Neural cell (in vitro differentiated cells): ENCODE measurements around the gene ETV3.

Source experiments
- MXI1 ChIP-seq: fragments of 450-650 bp; conservative IDR thresholded peaks from 2 replicates; pipeline ENCODE4 v1.6.1; 2014; ENCODE audit warnings: antibody characterized with exemption, mild to moderate bottlenecking; ENCODE audit not compliant: poor library complexity, severe bottlenecking
- POLR2AphosphoS5 ChIP-seq: IDR thresholded peaks from 2 replicates; pipeline ENCODE4 v1.6.1; 2012
- TF ChIP-seq, protein P1 (sequence below): fragments of 450-650 bp; IDR thresholded peaks from 2 replicates; pipeline ENCODE4 v1.5.1; 2014; ENCODE audit warnings: antibody characterized with exemption, mild to moderate bottlenecking, moderate library complexity; ENCODE audit not compliant: poor library complexity, severe bottlenecking

GRCh38 chr1:157156058-157156541 lies 17.9 kb upstream of the ETV3 start:
- TF ChIP-seq, protein P1, sequence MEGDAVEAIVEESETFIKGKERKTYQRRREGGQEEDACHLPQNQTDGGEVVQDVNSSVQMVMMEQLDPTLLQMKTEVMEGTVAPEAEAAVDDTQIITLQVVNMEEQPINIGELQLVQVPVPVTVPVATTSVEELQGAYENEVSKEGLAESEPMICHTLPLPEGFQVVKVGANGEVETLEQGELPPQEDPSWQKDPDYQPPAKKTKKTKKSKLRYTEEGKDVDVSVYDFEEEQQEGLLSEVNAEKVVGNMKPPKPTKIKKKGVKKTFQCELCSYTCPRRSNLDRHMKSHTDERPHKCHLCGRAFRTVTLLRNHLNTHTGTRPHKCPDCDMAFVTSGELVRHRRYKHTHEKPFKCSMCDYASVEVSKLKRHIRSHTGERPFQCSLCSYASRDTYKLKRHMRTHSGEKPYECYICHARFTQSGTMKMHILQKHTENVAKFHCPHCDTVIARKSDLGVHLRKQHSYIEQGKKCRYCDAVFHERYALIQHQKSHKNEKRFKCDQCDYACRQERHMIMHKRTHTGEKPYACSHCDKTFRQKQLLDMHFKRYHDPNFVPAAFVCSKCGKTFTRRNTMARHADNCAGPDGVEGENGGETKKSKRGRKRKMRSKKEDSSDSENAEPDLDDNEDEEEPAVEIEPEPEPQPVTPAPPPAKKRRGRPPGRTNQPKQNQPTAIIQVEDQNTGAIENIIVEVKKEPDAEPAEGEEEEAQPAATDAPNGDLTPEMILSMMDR = peak; percentile 68
- TF ChIP-seq POLR2AphosphoS5 = no peak
- TF ChIP-seq MXI1 = no peak
